SU-DHL-6 (cell line): ENCODE data around the gene DYNLT2B.

Experiments used
- H2AFZ ChIP-seq: fragments of 200-600 bp; sonication (generic); 2 replicates; pipeline ENCODE4 v1.6.1; 2014; ENCODE audit warnings: low read depth, mild to moderate bottlenecking, moderate library complexity, mixed read lengths, antibody characterized with exemption, low read length; ENCODE audit not compliant: severe bottlenecking
- H3F3A ChIP-seq: fragments of 200-600 bp; shearing (Covaris generic); 2 replicates; pipeline ENCODE4 v1.6.0; 2016; ENCODE audit warnings: antibody characterized with exemption, mild to moderate bottlenecking; ENCODE audit not compliant: insufficient read depth
- H3K27ac ChIP-seq: fragments of 200-600 bp; sonication (generic); 2 replicates; pipeline ENCODE4 v1.5.1; 2016; ENCODE audit warnings: low read depth, mild to moderate bottlenecking, low read length, moderate library complexity, mixed read lengths
- H3K27me3 ChIP-seq: fragments of 200-600 bp; sonication (generic), shearing (Covaris generic); 2 replicates; pipeline ENCODE4 v1.6.0; 2014; ENCODE audit warnings: mild to moderate bottlenecking, low read length
- H3K36me3 ChIP-seq: fragments of 200-600 bp; sonication (generic); 2 replicates; pipeline ENCODE4 v1.6.1; 2014; ENCODE audit warnings: mild to moderate bottlenecking, low read length, mixed read lengths
- H3K4me2 ChIP-seq: fragments of 300-600, 200-600 bp; shearing (Covaris generic), sonication (generic); 2 replicates; pipeline ENCODE4 v1.6.0; 2014; ENCODE audit warnings: low read length, low read depth, mild to moderate bottlenecking; ENCODE audit not compliant: poor library complexity, severe bottlenecking
- H3K4me3 ChIP-seq: fragments of 200-600 bp; sonication (generic); 2 replicates; pipeline ENCODE4 v1.5.1; 2014; ENCODE audit warnings: antibody characterized with exemption, low read length, mild to moderate bottlenecking, mixed read lengths; ENCODE audit not compliant: insufficient read depth, poor library complexity, severe bottlenecking
- H3K79me2 ChIP-seq: fragments of 200-600 bp; sonication (generic); 2 replicates; pipeline ENCODE4 v1.6.1; 2014; ENCODE audit warnings: mild to moderate bottlenecking, low read length, moderate library complexity; ENCODE audit not compliant: insufficient read depth
- H3K9ac ChIP-seq: fragments of 200-600 bp; sonication (generic); 2 replicates; pipeline ENCODE4 v1.7.0; 2014; ENCODE audit warnings: mild to moderate bottlenecking, low read length
- H3K9me2 ChIP-seq: fragments of 200-600 bp; sonication (generic); replicated peaks from 2 replicates; pipeline ENCODE4 v1.6.1; 2014; ENCODE audit warnings: low read length; ENCODE audit not compliant: insufficient read depth
- H3K9me3 ChIP-seq: fragments of 200-600 bp; sonication (generic); 2 replicates; pipeline ENCODE4 v1.6.1; 2014; ENCODE audit warnings: low read length, mixed read lengths; ENCODE audit not compliant: insufficient read depth
- H4K20me1 ChIP-seq: fragments of 200-600 bp; sonication (generic); 2 replicates; pipeline ENCODE4 v1.6.1; 2014; ENCODE audit warnings: low read depth, mild to moderate bottlenecking, antibody characterized with exemption, low read length, moderate library complexity, mixed read lengths
- EZH2phosphoT487 ChIP-seq: fragments of 200-600 bp; sonication (generic), shearing (Covaris generic); conservative IDR thresholded peaks from 2 replicates; pipeline ENCODE4 v1.6.1; 2018; ENCODE audit warnings: mild to moderate bottlenecking, antibody characterized with exemption, low read length, moderate library complexity, mixed read lengths
- TF ChIP-seq, protein P1 (sequence below): fragments of 200-600 bp; sonication (generic); IDR thresholded peaks from one replicate; pipeline ENCODE4 v1.5.1; 2017; ENCODE audit warnings: antibody characterized with exemption, mild to moderate bottlenecking, low read length, moderate library complexity; ENCODE audit not compliant: insufficient read depth, poor library complexity, severe bottlenecking

The DYNLT2B gene

DNA sequence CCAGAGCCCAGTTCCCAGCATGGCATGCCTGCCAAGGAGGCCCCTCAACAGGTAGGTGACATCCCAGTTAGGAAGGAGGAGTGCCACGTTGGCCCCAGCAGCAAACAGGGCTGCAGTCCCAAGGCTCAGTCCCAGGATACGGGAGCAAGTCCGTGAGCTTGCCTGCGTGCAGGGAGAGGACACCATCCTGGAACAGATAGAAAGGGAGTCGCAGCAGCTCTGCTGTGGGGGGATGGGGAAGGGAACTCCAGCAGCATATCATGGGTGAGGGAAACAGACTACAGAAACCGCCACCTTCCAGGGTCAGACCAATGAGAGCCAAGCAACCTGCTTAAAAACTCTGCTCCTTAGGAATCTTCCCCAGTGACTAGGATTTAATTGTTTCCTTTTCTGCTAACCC lies 9.4 kb upstream of the DYNLT2B start:
- no peaks in the 10 kb centered on the region for H3F3A ChIP-seq
- no peaks in the 10 kb centered on the region for H4K20me1 ChIP-seq
- TF ChIP-seq EZH2phosphoT487 = no peak
- TF ChIP-seq, protein P1, sequence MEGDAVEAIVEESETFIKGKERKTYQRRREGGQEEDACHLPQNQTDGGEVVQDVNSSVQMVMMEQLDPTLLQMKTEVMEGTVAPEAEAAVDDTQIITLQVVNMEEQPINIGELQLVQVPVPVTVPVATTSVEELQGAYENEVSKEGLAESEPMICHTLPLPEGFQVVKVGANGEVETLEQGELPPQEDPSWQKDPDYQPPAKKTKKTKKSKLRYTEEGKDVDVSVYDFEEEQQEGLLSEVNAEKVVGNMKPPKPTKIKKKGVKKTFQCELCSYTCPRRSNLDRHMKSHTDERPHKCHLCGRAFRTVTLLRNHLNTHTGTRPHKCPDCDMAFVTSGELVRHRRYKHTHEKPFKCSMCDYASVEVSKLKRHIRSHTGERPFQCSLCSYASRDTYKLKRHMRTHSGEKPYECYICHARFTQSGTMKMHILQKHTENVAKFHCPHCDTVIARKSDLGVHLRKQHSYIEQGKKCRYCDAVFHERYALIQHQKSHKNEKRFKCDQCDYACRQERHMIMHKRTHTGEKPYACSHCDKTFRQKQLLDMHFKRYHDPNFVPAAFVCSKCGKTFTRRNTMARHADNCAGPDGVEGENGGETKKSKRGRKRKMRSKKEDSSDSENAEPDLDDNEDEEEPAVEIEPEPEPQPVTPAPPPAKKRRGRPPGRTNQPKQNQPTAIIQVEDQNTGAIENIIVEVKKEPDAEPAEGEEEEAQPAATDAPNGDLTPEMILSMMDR = no peak
- H3K27ac ChIP-seq = no peak overlapping the region
- no peak overlapping the region for H3K9ac ChIP-seq
- H3K9me2 ChIP-seq = no peaks in the 10 kb centered on the region
- no peaks in the 10 kb centered on the region for H3K36me3 ChIP-seq
- no peak overlapping the region for H2AFZ ChIP-seq
- no peaks in the 10 kb centered on the region for H3K27me3 ChIP-seq
- H3K4me3 ChIP-seq = no peak overlapping the region
- H3K9me3 ChIP-seq = no peaks in the 10 kb centered on the region
- H3K4me2 ChIP-seq = no peak overlapping the region
- H3K79me2 ChIP-seq = no peaks in the 10 kb centered on the region

GRCh38 chr3:196326936-196327335 lies 8.9 kb upstream of the DYNLT2B start:
- no peak overlapping the region for H3K9ac ChIP-seq
- no peaks in the 10 kb centered on the region for H3K9me3 ChIP-seq
- H3K4me2 ChIP-seq = no peak overlapping the region
- H2AFZ ChIP-seq = no peak overlapping the region
- no peaks in the 10 kb centered on the region for H4K20me1 ChIP-seq
- no peak overlapping the region for H3K27ac ChIP-seq
- no peaks in the 10 kb centered on the region for H3K27me3 ChIP-seq
- no peaks in the 10 kb centered on the region for H3K79me2 ChIP-seq
- H3F3A ChIP-seq = no peaks in the 10 kb centered on the region
- TF ChIP-seq, protein P1 = no peak
- TF ChIP-seq EZH2phosphoT487 = no peak
- no peaks in the 10 kb centered on the region for H3K9me2 ChIP-seq
- no peaks in the 10 kb centered on the region for H3K36me3 ChIP-seq
- no peak overlapping the region for H3K4me3 ChIP-seq

- no peaks in the 10 kb centered on the region for H3K9me3 ChIP-seq
- no peaks in the 10 kb centered on the region for H3K79me2 ChIP-seq
- no peak for TF ChIP-seq EZH2phosphoT487
- TF ChIP-seq, protein P1 = no peak
- no peak overlapping the region for H3K4me2 ChIP-seq
- H3K27ac ChIP-seq = no peak overlapping the region
- H3K36me3 ChIP-seq = no peaks in the 10 kb centered on the region
- no peak overlapping the region for H3K4me3 ChIP-seq
- no peak overlapping the region for H2AFZ ChIP-seq
- H3K27me3 ChIP-seq = no peaks in the 10 kb centered on the region
- H4K20me1 ChIP-seq = no peaks in the 10 kb centered on the region
- no peaks in the 10 kb centered on the region for H3K9me2 ChIP-seq
- no peak overlapping the region for H3K9ac ChIP-seq
- no peaks in the 10 kb centered on the region for H3F3A ChIP-seq
Observed at GRCh38 chr3:196323691-196324090, 5.7 kb upstream of the DYNLT2B start.

DNA sequence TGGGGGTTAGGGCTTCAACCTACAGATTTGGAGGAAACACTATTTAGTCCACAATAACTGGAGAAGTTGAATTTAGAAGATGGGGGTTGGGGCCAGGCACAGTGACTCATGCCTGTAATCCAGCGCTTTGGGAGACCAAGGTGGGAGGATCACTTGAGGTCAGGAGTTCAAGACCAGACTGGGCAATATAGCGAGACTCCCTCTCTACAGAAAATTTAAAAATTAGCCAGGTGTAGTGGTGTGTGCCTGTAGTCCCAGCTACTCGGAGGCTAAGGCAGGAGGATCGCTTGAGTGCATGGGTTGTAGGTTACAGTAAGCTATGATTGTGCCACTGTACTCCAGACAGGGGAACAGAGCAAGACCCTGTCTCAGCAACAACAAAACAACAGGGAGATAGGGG lies 5.0 kb upstream of the DYNLT2B start:
- Histone ChIP-seq H3K9ac (no peak overlapping the region), H4K20me1 (no peaks in the 10 kb centered on the region), H3K36me3 (no peaks in the 10 kb centered on the region), H3K4me2 (no peak overlapping the region), H2AFZ (no peak overlapping the region), H3K79me2 (no peaks in the 10 kb centered on the region), H3K9me2 (no peaks in the 10 kb centered on the region), H3K27ac (no peak overlapping the region), H3F3A (no peaks in the 10 kb centered on the region), H3K4me3 (no peak overlapping the region), H3K27me3 (no peaks in the 10 kb centered on the region), H3K9me3 (no peaks in the 10 kb centered on the region)
- TF ChIP-seq, protein P1 = no peak
- no peak for TF ChIP-seq EZH2phosphoT487
